Panc1 (cell line): Measurements from ENCODE around the gene PLAAT2.

Experiments used
- SIN3A ChIP-seq: IDR thresholded peaks from 2 replicates; pipeline ENCODE4 v1.6.1; 2012; ENCODE audit warnings: low read depth, mild to moderate bottlenecking, low read length, moderate library complexity, borderline replicate concordance; ENCODE audit not compliant: insufficient read depth
- TF ChIP-seq, protein P1 (sequence below): fragments of 450-650 bp; IDR thresholded peaks from 2 replicates; pipeline ENCODE4 v1.5.1; 2017; ENCODE audit warnings: mild to moderate bottlenecking
- TF ChIP-seq, protein P2 (sequence below), 2 experiments: IDR thresholded peaks; 2 replicates each; pipeline ENCODE4 v1.6.1; 2011 to 2012; ENCODE audit warnings: low read depth in 2 of 2, control low read depth in 1 of 2, low read length in 1 of 2, mild to moderate bottlenecking in 1 of 2, moderate library complexity in 1 of 2; ENCODE audit not compliant: insufficient read depth in 1 of 2

GRCh38 chr11:63505857-63506528 lies 57.2 kb downstream of the PLAAT2 start, which contains the start of gene LGALS12:
- TF ChIP-seq, protein P1, sequence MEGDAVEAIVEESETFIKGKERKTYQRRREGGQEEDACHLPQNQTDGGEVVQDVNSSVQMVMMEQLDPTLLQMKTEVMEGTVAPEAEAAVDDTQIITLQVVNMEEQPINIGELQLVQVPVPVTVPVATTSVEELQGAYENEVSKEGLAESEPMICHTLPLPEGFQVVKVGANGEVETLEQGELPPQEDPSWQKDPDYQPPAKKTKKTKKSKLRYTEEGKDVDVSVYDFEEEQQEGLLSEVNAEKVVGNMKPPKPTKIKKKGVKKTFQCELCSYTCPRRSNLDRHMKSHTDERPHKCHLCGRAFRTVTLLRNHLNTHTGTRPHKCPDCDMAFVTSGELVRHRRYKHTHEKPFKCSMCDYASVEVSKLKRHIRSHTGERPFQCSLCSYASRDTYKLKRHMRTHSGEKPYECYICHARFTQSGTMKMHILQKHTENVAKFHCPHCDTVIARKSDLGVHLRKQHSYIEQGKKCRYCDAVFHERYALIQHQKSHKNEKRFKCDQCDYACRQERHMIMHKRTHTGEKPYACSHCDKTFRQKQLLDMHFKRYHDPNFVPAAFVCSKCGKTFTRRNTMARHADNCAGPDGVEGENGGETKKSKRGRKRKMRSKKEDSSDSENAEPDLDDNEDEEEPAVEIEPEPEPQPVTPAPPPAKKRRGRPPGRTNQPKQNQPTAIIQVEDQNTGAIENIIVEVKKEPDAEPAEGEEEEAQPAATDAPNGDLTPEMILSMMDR = no peak
- TF ChIP-seq, protein P2, sequence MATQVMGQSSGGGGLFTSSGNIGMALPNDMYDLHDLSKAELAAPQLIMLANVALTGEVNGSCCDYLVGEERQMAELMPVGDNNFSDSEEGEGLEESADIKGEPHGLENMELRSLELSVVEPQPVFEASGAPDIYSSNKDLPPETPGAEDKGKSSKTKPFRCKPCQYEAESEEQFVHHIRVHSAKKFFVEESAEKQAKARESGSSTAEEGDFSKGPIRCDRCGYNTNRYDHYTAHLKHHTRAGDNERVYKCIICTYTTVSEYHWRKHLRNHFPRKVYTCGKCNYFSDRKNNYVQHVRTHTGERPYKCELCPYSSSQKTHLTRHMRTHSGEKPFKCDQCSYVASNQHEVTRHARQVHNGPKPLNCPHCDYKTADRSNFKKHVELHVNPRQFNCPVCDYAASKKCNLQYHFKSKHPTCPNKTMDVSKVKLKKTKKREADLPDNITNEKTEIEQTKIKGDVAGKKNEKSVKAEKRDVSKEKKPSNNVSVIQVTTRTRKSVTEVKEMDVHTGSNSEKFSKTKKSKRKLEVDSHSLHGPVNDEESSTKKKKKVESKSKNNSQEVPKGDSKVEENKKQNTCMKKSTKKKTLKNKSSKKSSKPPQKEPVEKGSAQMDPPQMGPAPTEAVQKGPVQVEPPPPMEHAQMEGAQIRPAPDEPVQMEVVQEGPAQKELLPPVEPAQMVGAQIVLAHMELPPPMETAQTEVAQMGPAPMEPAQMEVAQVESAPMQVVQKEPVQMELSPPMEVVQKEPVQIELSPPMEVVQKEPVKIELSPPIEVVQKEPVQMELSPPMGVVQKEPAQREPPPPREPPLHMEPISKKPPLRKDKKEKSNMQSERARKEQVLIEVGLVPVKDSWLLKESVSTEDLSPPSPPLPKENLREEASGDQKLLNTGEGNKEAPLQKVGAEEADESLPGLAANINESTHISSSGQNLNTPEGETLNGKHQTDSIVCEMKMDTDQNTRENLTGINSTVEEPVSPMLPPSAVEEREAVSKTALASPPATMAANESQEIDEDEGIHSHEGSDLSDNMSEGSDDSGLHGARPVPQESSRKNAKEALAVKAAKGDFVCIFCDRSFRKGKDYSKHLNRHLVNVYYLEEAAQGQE (IDR thresholded peaks at IDR 0.05; ENCODE audit: insufficient read depth in 1 of 2, low read depth in 2 of 2, low read length in 1 of 2) = no peak
- no peak for TF ChIP-seq SIN3A
